ENCODE measurements around the gene GABRG3. TPM values are rescaled to one million over a fixed set of nuclear protein-coding genes. Genes with fewer than 3 reads are reported as not detected.

GABRG3 gene
- total and polyA plus RNA-seq, 2 of the 4 experiments (the other 2 are of a cell fraction) = not detected

GRCh38 chr15:27119695-27120266 lies 148.8 kb downstream of the GABRG3 start:
- Histone ChIP-seq H3K36me3 (ENCODE audit: control insufficient read depth, insufficient read depth, low read length) (no peaks in the 10 kb centered on the region), H3K56ac (ENCODE audit: extremely low read depth, insufficient read depth, low read length) (no peak overlapping the region), H2AFZ (replicated peaks; ENCODE audit: low read length, poor library complexity) (no peak overlapping the region), H3K27me3 (ENCODE audit: control insufficient read depth, insufficient read depth, low read length) (no peaks in the 10 kb centered on the region), H3K18ac (ENCODE audit: low read depth, low read length) (no peak overlapping the region), H3K9ac (ENCODE audit: low read depth, low read length) (no peak overlapping the region), H2AK9ac (replicated peaks; ENCODE audit: low read depth, low read length, poor library complexity) (no peak overlapping the region), H3K9me3 (ENCODE audit: control insufficient read depth, insufficient read depth, low read length) (peaks cover 25% of the 10 kb centered on the region), H2BK5ac (ENCODE audit: low read depth, low read length, poor library complexity, severe bottlenecking) (no peak overlapping the region), H2BK20ac (ENCODE audit: low read depth, low read length) (no peak overlapping the region), H3K4ac (ENCODE audit: low read depth, low read length) (no peak overlapping the region), H3K4me3 (ENCODE audit: insufficient read depth, low read depth, low read length) (no peak overlapping the region), H3K27ac (ENCODE audit: insufficient read depth, low read length) (no peak overlapping the region), H4K8ac (ENCODE audit: low read depth in 2 of 2, low read length in 2 of 2) (no peak overlapping the region), H2BK120ac (ENCODE audit: low read depth, low read length) (no peak overlapping the region), H3K23ac (ENCODE audit: low read depth, low read length) (no peak overlapping the region), H4K5ac (ENCODE audit: low read depth, low read length) (no peak overlapping the region), H3K4me2 (ENCODE audit: low read depth, low read length) (no peak overlapping the region), H3K4me1 (ENCODE audit: control insufficient read depth, insufficient read depth, low read length) (no peaks in the 10 kb centered on the region), H3K14ac (replicated peaks; ENCODE audit: low read depth, low read length) (no peak overlapping the region), H3K79me1 (ENCODE audit: low read depth in 1 of 2, low read length in 2 of 2) (no peaks in the 10 kb centered on the region), H3K9me1 (ENCODE audit: insufficient read depth, low read length) (no peaks in the 10 kb centered on the region), H4K20me1 (ENCODE audit: insufficient read depth, low read length) (no peaks in the 10 kb centered on the region), H2BK15ac (ENCODE audit: low read depth, low read length) (no peak overlapping the region), H2AK5ac (ENCODE audit: low read depth, low read length) (no peak overlapping the region), H4K91ac (ENCODE audit: insufficient read depth, low read depth, low read length) (no peak overlapping the region)
- DNase-seq (no peak), ATAC-seq (ENCODE audit: low read depth) (no peak)
- no TSS peak for BruUV-seq (replicated peaks)
- dilution Hi-C loops (cut with HindIII; ENCODE audit: low sequenced_read_pairs, unreplicated experiment) = no loop called here
- POLR2A ChIA-PET (ENCODE audit: unreplicated experiment) = no interaction called here
- intact Hi-C loops (cut with micrococcal nuclease) = no loop called here
- CTCF ChIA-PET = no interaction called here
- in situ Hi-C loops (cut with MboI; ENCODE audit: low sequenced_read_pairs) = no loop called here
- TF ChIP-seq POLR2A (IDR thresholded peaks at IDR 0.05; ENCODE audit: low read depth, low read length) = no peak
- TF ChIP-seq BHLHE40 (IDR thresholded peaks at IDR 0.05; ENCODE audit: low read depth, low read length) = no peak
- no peak for TF ChIP-seq CHD1 (IDR thresholded peaks at IDR 0.05; ENCODE audit: low read depth, low read length)
- no peak for TF ChIP-seq RCOR1 (IDR thresholded peaks at IDR 0.05; ENCODE audit: insufficient replicate concordance, low read length)
- TF ChIP-seq CTCF (conservative IDR thresholded peaks at IDR 0.05; ENCODE audit: low read depth, low read length) = no peak
- no peak for TF ChIP-seq RFX5 (IDR thresholded peaks at IDR 0.05; ENCODE audit: low read depth, low read length)
- no CpG with 5 or more reads among the region's 5 CpGs for WGBS, 2 experiments (ENCODE audit: extremely low coverage in 2 of 2, insufficient read length in 1 of 2)

Data from IMR-90 (cell line).